GM13976 (cell line): ENCODE results near the gene SPHKAP.

Experiments
- DNase-seq: peaks from one replicate; pipeline ENCODE4 v3.0.0; 2012; ENCODE audit warnings: low spot score
- in situ Hi-C: fragments of 300-500 bp; cut with MboI; formaldehyde crosslinking; loops from one replicate; pipeline ENCODE4 v1.12.0; 2022; ENCODE audit warnings: low sequenced_read_pairs, mixed read lengths, inconsistent platforms; ENCODE audit not compliant: unreplicated experiment
- TF ChIP-seq, protein P1 (sequence below): IDR thresholded peaks from 2 replicates; pipeline ENCODE4 v1.5.1; 2012; ENCODE audit warnings: borderline replicate concordance, mild to moderate bottlenecking; ENCODE audit not compliant: insufficient read depth; ENCODE audit errors: extremely low read depth, missing control alignments, control extremely low read depth

The SPHKAP gene

DNA sequence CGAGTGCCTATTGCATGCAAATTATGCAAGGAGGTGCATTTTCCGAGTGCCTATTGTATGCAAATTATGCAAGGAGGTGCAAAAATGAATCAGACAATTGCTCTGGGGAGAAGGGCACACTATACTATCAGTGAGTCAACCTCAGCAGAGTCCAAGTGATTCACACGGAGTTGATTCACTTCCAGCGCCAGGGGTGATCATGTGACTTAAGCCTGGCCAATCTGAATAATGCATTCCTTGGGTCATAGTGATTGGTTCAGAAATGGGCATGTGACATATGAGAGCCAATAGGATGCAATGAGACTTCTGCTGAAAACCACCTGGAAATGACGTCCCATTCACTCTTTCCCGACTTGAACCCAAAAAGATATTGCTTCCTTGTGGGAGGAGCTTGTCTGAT lies 157.9 kb downstream of the SPHKAP start:
- in situ Hi-C loops: no loop called here
- TF ChIP-seq, protein P1, sequence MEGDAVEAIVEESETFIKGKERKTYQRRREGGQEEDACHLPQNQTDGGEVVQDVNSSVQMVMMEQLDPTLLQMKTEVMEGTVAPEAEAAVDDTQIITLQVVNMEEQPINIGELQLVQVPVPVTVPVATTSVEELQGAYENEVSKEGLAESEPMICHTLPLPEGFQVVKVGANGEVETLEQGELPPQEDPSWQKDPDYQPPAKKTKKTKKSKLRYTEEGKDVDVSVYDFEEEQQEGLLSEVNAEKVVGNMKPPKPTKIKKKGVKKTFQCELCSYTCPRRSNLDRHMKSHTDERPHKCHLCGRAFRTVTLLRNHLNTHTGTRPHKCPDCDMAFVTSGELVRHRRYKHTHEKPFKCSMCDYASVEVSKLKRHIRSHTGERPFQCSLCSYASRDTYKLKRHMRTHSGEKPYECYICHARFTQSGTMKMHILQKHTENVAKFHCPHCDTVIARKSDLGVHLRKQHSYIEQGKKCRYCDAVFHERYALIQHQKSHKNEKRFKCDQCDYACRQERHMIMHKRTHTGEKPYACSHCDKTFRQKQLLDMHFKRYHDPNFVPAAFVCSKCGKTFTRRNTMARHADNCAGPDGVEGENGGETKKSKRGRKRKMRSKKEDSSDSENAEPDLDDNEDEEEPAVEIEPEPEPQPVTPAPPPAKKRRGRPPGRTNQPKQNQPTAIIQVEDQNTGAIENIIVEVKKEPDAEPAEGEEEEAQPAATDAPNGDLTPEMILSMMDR: no peak
- DNase-seq: no peak

DNA sequence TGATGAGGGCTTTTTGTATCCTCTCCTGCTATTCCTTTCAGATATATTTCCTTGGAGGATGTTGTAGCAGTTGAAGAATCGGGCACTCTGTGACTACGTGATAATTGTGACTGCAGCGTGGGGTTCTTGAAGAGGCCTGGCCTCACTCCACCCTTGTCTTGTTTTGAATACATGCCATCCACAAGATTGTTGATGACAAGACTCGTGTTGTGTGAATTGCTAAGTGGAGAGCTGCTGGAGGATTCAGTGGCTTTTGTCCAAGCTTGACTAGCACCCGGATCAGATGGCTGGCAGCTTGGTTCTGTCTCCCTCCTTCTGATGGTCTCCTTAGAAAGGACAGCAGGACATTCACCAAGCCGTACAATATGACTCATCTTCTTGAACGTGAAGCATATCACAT lies 163.2 kb downstream of the SPHKAP start:
- DNase-seq: no peak
- TF ChIP-seq, protein P1: no peak
- in situ Hi-C loops: no loop called here

DNA sequence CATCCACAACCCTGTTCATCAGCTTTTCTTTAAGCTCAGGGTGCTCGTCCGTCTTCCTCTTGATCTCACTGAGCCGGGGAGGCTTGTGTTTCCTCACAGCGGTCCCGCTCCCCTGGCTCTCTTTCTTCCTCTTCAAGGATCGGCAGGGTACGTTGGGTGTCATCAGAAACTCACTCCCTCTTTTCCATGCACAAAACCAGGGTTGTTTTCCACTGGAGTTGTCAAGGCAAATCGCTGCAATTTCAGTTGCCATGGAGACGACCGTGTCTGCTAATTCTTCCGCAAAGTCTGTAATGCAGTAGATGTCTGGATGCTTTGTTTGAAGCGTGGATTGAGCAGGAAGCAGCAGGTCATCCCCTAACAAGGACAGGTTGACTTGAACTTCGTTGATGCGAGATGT lies 163.7 kb downstream of the SPHKAP start:
- in situ Hi-C loops: no loop called here
- DNase-seq: no peak
- TF ChIP-seq, protein P1: no peak

DNA sequence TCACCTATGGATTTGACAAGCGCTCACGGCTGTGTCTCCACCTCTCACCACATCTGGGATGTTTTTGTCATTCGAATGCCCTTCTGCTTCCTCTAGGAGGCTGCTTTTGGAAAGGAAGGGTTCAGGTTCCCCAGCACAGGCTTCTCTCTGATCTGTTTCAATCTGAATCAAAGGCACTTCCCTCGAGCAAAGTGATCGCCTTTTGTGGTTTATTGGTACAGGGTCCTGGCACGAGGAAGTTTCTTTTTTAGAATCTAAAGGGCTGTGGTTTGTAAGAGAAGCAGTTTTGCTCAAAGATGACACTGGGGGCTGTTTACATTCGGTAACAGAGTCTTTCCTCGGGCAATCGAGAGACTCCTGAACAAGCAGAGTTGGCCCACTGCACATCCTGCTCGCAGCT lies 165.1 kb downstream of the SPHKAP start:
- no peak for DNase-seq
- in situ Hi-C loops: no loop called here
- TF ChIP-seq, protein P1: no peak

DNA sequence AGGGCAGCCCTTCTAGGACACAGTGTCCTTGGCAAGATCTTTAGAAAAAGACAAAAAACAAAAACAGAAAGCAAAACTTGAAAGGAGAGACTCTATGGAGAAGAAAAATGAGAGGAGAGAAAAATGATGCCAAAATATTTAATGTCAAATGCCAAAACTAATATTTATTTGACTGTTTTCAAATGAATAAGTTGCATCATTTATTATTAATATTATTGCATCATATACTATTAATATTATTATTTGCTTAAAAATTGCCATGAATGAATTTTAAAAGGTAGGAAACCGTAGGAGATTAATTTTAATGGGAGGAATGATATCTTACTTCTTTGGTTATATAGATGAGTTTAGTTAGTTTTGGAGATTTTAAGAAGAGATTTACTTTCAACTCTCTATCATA lies 165.7 kb downstream of the SPHKAP start:
- DNase-seq: no peak
- TF ChIP-seq, protein P1: no peak
- in situ Hi-C loops: no loop called here

DNA sequence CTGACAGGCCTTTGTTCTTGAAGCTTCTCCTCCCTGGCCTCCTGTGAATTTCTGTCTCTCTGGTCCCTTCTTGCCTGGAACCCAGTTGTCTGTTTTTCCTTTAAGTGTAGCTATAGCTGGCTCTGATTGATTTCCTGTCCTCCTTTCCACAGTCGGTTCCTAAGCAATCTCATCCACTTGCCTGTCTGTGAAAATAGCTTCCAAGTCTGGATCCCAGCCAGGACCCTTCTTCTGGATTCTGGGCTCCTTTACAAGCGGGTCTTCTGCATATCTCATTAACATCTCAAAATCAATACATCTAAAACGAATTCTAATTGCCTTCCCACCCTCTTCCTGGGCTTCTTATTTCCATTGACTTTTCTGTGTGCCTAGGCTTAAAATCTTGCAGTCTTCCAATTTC lies 185.1 kb downstream of the SPHKAP start:
- no peak for DNase-seq
- TF ChIP-seq, protein P1: no peak
- in situ Hi-C loops: no loop called here

DNA sequence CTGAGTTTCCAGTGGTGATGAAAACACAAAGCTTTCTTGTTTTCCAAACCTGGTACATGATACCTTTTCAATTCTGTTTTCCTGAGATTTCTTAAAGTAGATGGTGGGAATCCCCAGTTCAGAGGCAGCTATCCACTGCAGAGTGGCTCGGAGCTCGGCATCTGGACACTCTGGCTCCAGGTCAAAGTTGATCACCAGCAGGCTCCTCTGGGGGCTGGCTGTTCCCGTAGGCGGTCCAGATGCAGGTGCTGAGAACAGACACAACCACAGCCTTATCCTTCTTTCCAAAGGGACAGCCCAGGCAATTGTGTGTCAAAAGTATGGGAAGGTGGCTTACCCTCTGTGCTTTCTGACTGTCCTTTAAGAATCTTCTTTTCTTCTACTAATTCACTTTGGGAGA lies 190.6 kb downstream of the SPHKAP start:
- in situ Hi-C loops: no loop called here

More for the DNA sequence above, 190.6 kb downstream of the SPHKAP start:
- TF ChIP-seq, protein P1: no peak
- no peak for DNase-seq
